HepG2 (cell line): ENCODE results near the gene MN1. TPM values are rescaled to one million over a fixed set of nuclear protein-coding genes. Genes with fewer than 3 reads are reported as not detected.

Source experiments
- ATAC-seq: fragments of 200-7000 bp; cut with Tn5 transposase; 3 replicates; pipeline ENCODE4 v1.9.1; 2020; ENCODE audit warnings: mild to moderate bottlenecking, moderate library complexity
- BruUV-seq: library from RNA; stranded (reverse); fragments of 400-500 nt; replicated peaks from 2 replicates; lab custom pipeline; 2021; lab: Mats Ljungman, UMichigan
- CTCF ChIA-PET: fragments of 300-600 bp; formaldehyde crosslinking; extraction: SDS; loops from one replicate; lab custom pipeline; 2021; ENCODE audit warnings: low total read pairs, inconsistent platforms, low intra/inter-chr PET ratio; lab: Yijun Ruan, JAX
- POLR2A ChIA-PET: fragments of 350-600 bp; sonication (Branson Sonifier 250); formaldehyde crosslinking; loops from one replicate; lab custom pipeline; 2020; ENCODE audit warnings: antibody characterized with exemption, inconsistent platforms; lab: Yijun Ruan, JAX
- DNase-seq: peaks from one replicate; pipeline ENCODE4 v3.0.0-alpha.2; 2015; ENCODE audit warnings: low spot score
- FAIRE-seq: peaks from 3 replicates; lab custom pipeline; 2011; peaks lifted over from hg19 to GRCh38; lab: Jason Lieb, UNC
- H2AFZ ChIP-seq: one replicate; pipeline ENCODE4 v1.6.1; 2011; ENCODE audit warnings: low read length, inconsistent platforms
- H3K27ac ChIP-seq: fragments of 300-600 bp; 3 replicates; pipeline ENCODE4 v1.8.0; 2011; ENCODE audit warnings: mixed run types, mild to moderate bottlenecking, mixed read lengths, low read length, inconsistent platforms; ENCODE audit not compliant: insufficient read depth; ENCODE audit errors: extremely low read length
- H3K27me3 ChIP-seq, 2 experiments: fragments of 200-600 bp in 1 of 2; 2 replicates in 1 of 2; 3 replicates in 1 of 2; pipeline versions ENCODE4 v1.6.0 to v1.8.0; 2011; ENCODE audit warnings: low read length in 2 of 2, mild to moderate bottlenecking in 2 of 2, moderate library complexity in 2 of 2, inconsistent platforms in 1 of 2; ENCODE audit not compliant: insufficient read depth in 2 of 2, control insufficient read depth in 1 of 2
- H3K36me3 ChIP-seq, 2 experiments: fragments of 200-600 bp in 1 of 2; replicated peaks in 1 of 2; 2 replicates in 1 of 2; 3 replicates in 1 of 2; pipeline versions ENCODE4 v1.5.1 to v1.8.0; 2011; ENCODE audit warnings: low read length in 2 of 2, inconsistent platforms in 1 of 2; ENCODE audit not compliant: insufficient read depth in 2 of 2, control insufficient read depth in 1 of 2
- H3K4me1 ChIP-seq: 2 replicates; pipeline ENCODE4 v1.5.1; 2012; ENCODE audit warnings: low read length, inconsistent platforms; ENCODE audit not compliant: insufficient read depth
- H3K4me2 ChIP-seq: 2 replicates; pipeline ENCODE4 v1.6.0; 2011; ENCODE audit warnings: low read depth, low read length, inconsistent platforms
- H3K4me3 ChIP-seq, 3 experiments: fragments of 200-600 bp in 1 of 3; sonication (generic), shearing (Covaris generic) in 1 of 3; replicated peaks in 1 of 3; 2 replicates each; pipeline ENCODE4 v1.5.1; 2011 to 2016; ENCODE audit warnings: low read length in 3 of 3, inconsistent platforms in 2 of 3, low read depth in 2 of 3, mild to moderate bottlenecking in 2 of 3, control low read depth in 1 of 3, mixed read lengths in 1 of 3; ENCODE audit not compliant: insufficient read depth in 1 of 3
- H3K79me2 ChIP-seq: one replicate; pipeline ENCODE4 v1.6.1; 2011; ENCODE audit warnings: low read length, inconsistent platforms; ENCODE audit not compliant: insufficient read depth
- H3K9ac ChIP-seq: 2 replicates; pipeline ENCODE4 v1.6.0; 2011; ENCODE audit warnings: mild to moderate bottlenecking, low read depth, low read length, inconsistent platforms; ENCODE audit not compliant: insufficient read depth
- H3K9me3 ChIP-seq: 2 replicates; pipeline ENCODE4 v1.5.1; 2012; ENCODE audit warnings: mild to moderate bottlenecking, low read length
- H4K20me1 ChIP-seq: 2 replicates; pipeline ENCODE4 v1.6.0; 2011; ENCODE audit warnings: inconsistent platforms, mild to moderate bottlenecking, low read length, moderate library complexity; ENCODE audit not compliant: insufficient read depth
- E2F2 ChIP-seq: sonication (generic); formaldehyde crosslinking; IDR thresholded peaks from 2 replicates; pipeline ENCODE4 v1.4.0; 2020; ENCODE audit warnings: missing genetic modification reagents, borderline replicate concordance
- ETV5 ChIP-seq: IDR thresholded peaks from 2 replicates; pipeline ENCODE4 v1.6.1; 2018; ENCODE audit warnings: missing biosample characterization, missing genetic modification reagents, inconsistent platforms, borderline replicate concordance
- FUBP1 ChIP-seq: sonication (generic); formaldehyde crosslinking; IDR thresholded peaks from 2 replicates; pipeline ENCODE4 v1.5.1; 2020; ENCODE audit warnings: missing genetic modification reagents, mild to moderate bottlenecking, borderline replicate concordance
- HNRNPLL ChIP-seq: fragments of 200-400 bp; formaldehyde crosslinking; IDR thresholded peaks from 2 replicates; pipeline ENCODE4 v1.6.1; 2017; ENCODE audit warnings: mild to moderate bottlenecking, low read depth, low read length; ENCODE audit not compliant: poor library complexity, severe bottlenecking
- SYNCRIP ChIP-seq: fragments of 200-400 bp; formaldehyde crosslinking; IDR thresholded peaks from 2 replicates; pipeline ENCODE4 v1.6.1; 2018; ENCODE audit warnings: mild to moderate bottlenecking, low read depth, low read length; ENCODE audit not compliant: insufficient read depth
- ZNF234 ChIP-seq: sonication (generic); formaldehyde crosslinking; conservative IDR thresholded peaks from 2 replicates; pipeline ENCODE4 v1.5.1; 2020; ENCODE audit warnings: mild to moderate bottlenecking, missing genetic modification reagents
- ZNF280D ChIP-seq: sonication (generic); formaldehyde crosslinking; IDR thresholded peaks from 2 replicates; pipeline ENCODE4 v1.5.1; 2020; ENCODE audit warnings: mild to moderate bottlenecking, missing genetic modification reagents
- ZNF383 ChIP-seq: sonication (generic); formaldehyde crosslinking; IDR thresholded peaks from 2 replicates; pipeline ENCODE4 v1.4.0; 2020; ENCODE audit warnings: missing genetic modification reagents, mild to moderate bottlenecking, borderline replicate concordance
- ZNF737 ChIP-seq: sonication (generic); formaldehyde crosslinking; IDR thresholded peaks from 2 replicates; pipeline ENCODE4 v1.5.0; 2020; ENCODE audit warnings: missing genetic modification reagents, mild to moderate bottlenecking, borderline replicate concordance
- ZSCAN5A ChIP-seq: sonication (generic); formaldehyde crosslinking; IDR thresholded peaks from 2 replicates; pipeline ENCODE4 v1.8.0; 2022; ENCODE audit warnings: mild to moderate bottlenecking, missing genetic modification reagents, borderline replicate concordance
- WGBS: methylation state at CpG from one replicate; pipeline ENCODE4 v1.1.6; 2017; ENCODE audit warnings: low lambda C conversion rate; 5-methylcytosine and 5-hydroxymethylcytosine counted together
- in situ Hi-C: cut with HindIII; loops from 2 replicates; pipeline ENCODE4 v1.10.0; 2017; ENCODE audit warnings: low pct_unique_long_range_greater_than_20kb; ENCODE audit not compliant: extremely low pct_ligation_motif_present
- intact Hi-C: fragments of 100-400 bp; cut with micrococcal nuclease; formaldehyde crosslinking; loops from one replicate; pipeline ENCODE4 v1.10.0; 2022; ENCODE audit not compliant: unreplicated experiment
- polyA plus RNA-seq, 8 experiments: library from polyadenylated mRNA; depleted of rRNA in 3 of 8; stranded (reverse) in 7 of 8; unstranded in 1 of 8; fragments of >200 nt; fragmentation: Illumina TruSeq in 4 of 8; extraction: Trizol in 4 of 8; gene quantifications; 2 replicates each; pipeline versions ENCODE4 v1.2.1 to v1.2.3, GENCODE V29; 2011 to 2016; ENCODE audit warnings: low read depth in 4 of 8, missing spikeins in 1 of 8, mixed read lengths in 1 of 8; ENCODE audit not compliant: insufficient read depth in 1 of 8
- total RNA-seq, 5 experiments: library from RNA; depleted of rRNA; stranded (reverse); fragments of >200 nt; fragmentation: Illumina TruSeq; extraction: Trizol; gene quantifications; 2 replicates each; pipeline ENCODE4 v1.2.3, GENCODE V29; 2016; ENCODE audit warnings: low read depth in 1 of 5

MN1 gene
- total and polyA plus RNA-seq, 2 of the 13 experiments (the other 11 are each of a cell fraction or from before 2014, with no cell fraction given) = 0.01 TPM; not detected in 1

GRCh38 chr22:27794226-27794625 lies 7.3 kb downstream of the MN1 start:
- 39% methylated on average over 5 of the region's 5 CpGs for WGBS
- H3K36me3 ChIP-seq = no peaks in the 10 kb centered on the region
- no peak overlapping the region for H3K27ac ChIP-seq
- TF ChIP-seq SYNCRIP (no peak), E2F2 (CRISPR knock-in tag) (no peak), HNRNPLL (no peak), ZNF234 (CRISPR knock-in tag) (no peak), ZNF737 (CRISPR knock-in tag) (no peak)
- in situ Hi-C loops (no loop called here), intact Hi-C loops (no loop called here)
- DNase-seq = no peak
- peaks cover 4 to 36% of the 10 kb centered on the region in 2 experiments; a peak in 3 of 5 replicates for H3K27me3 ChIP-seq
- H4K20me1 ChIP-seq = no peaks in the 10 kb centered on the region
- H3K9me3 ChIP-seq = no peaks in the 10 kb centered on the region
- no peak overlapping the region for H3K9ac ChIP-seq
- no TSS peak for BruUV-seq
- no peak for ATAC-seq
- no peak overlapping the region for H2AFZ ChIP-seq
- H3K4me3 ChIP-seq = no peak overlapping the region
- CTCF ChIA-PET = no interaction called here
- no peaks in the 10 kb centered on the region for H3K79me2 ChIP-seq
- no peaks in the 10 kb centered on the region for H3K4me1 ChIP-seq
- no peak for FAIRE-seq
- POLR2A ChIA-PET = no interaction called here
- no peak overlapping the region for H3K4me2 ChIP-seq

- ChIA-PET POLR2A (no interaction called here), CTCF (no interaction called here)
- no peaks in the 10 kb centered on the region for H3K79me2 ChIP-seq
- no peaks in the 10 kb centered on the region for H3K9me3 ChIP-seq
- in situ Hi-C loops = no loop called here
- FAIRE-seq (no peak), ATAC-seq (no peak), DNase-seq (no peak)
- H3K4me1 ChIP-seq = no peaks in the 10 kb centered on the region
- BruUV-seq = no TSS peak
- no peak overlapping the region for H2AFZ ChIP-seq
- no peak overlapping the region for H3K9ac ChIP-seq
- H3K4me3 ChIP-seq = no peak overlapping the region
- H3K27me3 ChIP-seq = peaks cover 4 to 41% of the 10 kb centered on the region in 2 experiments; a peak in 3 of 5 replicates
- no peak overlapping the region for H3K4me2 ChIP-seq
- H3K27ac ChIP-seq = no peak overlapping the region
- no peaks in the 10 kb centered on the region for H4K20me1 ChIP-seq
- WGBS = 34% methylated on average over 12 of the region's 12 CpGs
- intact Hi-C loops = no loop called here
- no peaks in the 10 kb centered on the region for H3K36me3 ChIP-seq
- TF ChIP-seq ZNF383 (CRISPR knock-in tag) = no peak
- no peak for TF ChIP-seq ZSCAN5A (CRISPR knock-in tag)
- TF ChIP-seq ETV5 = no peak
- no peak for TF ChIP-seq ZNF280D (CRISPR knock-in tag)
- no peak for TF ChIP-seq FUBP1 (CRISPR knock-in tag)
Observed at GRCh38 chr22:27793576-27793975, 8.0 kb downstream of the MN1 start.
